A673 (cell line): ENCODE data around the gene ZNF132. TPM values are rescaled to one million over a fixed set of nuclear protein-coding genes. Genes with fewer than 3 reads are reported as not detected.

Experiments
- BruUV-seq: library from RNA; stranded (reverse); fragments of 400-500 nt; replicated peaks from 2 replicates; lab custom pipeline; 2021; lab: Mats Ljungman, UMichigan
- CTCF ChIA-PET: fragments of 300-600 bp; sonication (Branson Sonifier 250); formaldehyde crosslinking; loops from one replicate; lab custom pipeline; 2022; ENCODE audit warnings: antibody characterized with exemption; lab: Charles Lee
- POLR2A ChIA-PET: fragments of 300-600 bp; sonication (Branson Sonifier 250); formaldehyde crosslinking; loops from one replicate; lab custom pipeline; 2022; ENCODE audit warnings: antibody characterized with exemption; ENCODE audit not compliant: low non-redundant PET; lab: Charles Lee
- DNase-seq: peaks from one replicate; pipeline ENCODE4 v3.0.0-alpha.2; 2015; ENCODE audit warnings: low spot score
- H3K27ac ChIP-seq: fragments of 200-600 bp; sonication (generic); 2 replicates; pipeline ENCODE4 v1.5.1; 2016; ENCODE audit warnings: mixed run types, low read depth, mild to moderate bottlenecking, mixed read lengths, antibody characterized with exemption, low read length; ENCODE audit not compliant: poor library complexity, severe bottlenecking
- H3K27me3 ChIP-seq: fragments of 200-600 bp; sonication (generic); replicated peaks from 2 replicates; pipeline ENCODE4 v1.6.1; 2017; ENCODE audit warnings: mixed run types, low read depth, mild to moderate bottlenecking, mixed read lengths, antibody characterized with exemption, low read length; ENCODE audit not compliant: insufficient read depth, poor library complexity
- H3K36me3 ChIP-seq: fragments of 200-600 bp; sonication (generic); 2 replicates; pipeline ENCODE4 v1.6.1; 2016; ENCODE audit warnings: mixed run types, mild to moderate bottlenecking, mixed read lengths, antibody characterized with exemption, low read length; ENCODE audit not compliant: insufficient read depth, poor library complexity, severe bottlenecking
- H3K4me1 ChIP-seq: fragments of 200-600 bp; sonication (generic); 2 replicates; pipeline ENCODE4 v1.6.1; 2017; ENCODE audit warnings: mixed run types, mild to moderate bottlenecking, mixed read lengths, antibody characterized with exemption, low read length; ENCODE audit not compliant: insufficient read depth, poor library complexity, severe bottlenecking
- H3K4me3 ChIP-seq: fragments of 200-600 bp; sonication (generic); 2 replicates; pipeline ENCODE4 v1.5.1; 2016; ENCODE audit warnings: low read depth, mixed run types, mild to moderate bottlenecking, mixed read lengths, low read length; ENCODE audit not compliant: poor library complexity, severe bottlenecking
- H3K9me3 ChIP-seq: fragments of 200-600 bp; sonication (generic); 2 replicates; pipeline ENCODE4 v1.6.1; 2016; ENCODE audit warnings: mixed run types, low read depth, mild to moderate bottlenecking, mixed read lengths, antibody characterized with exemption, low read length; ENCODE audit not compliant: poor library complexity, severe bottlenecking
- CTCF ChIP-seq: fragments of 300-800, 200-600 bp; sonication (generic); conservative IDR thresholded peaks from 2 replicates; pipeline ENCODE4 v1.5.1; 2017; ENCODE audit warnings: low read depth, mild to moderate bottlenecking, antibody characterized with exemption, low read length, moderate library complexity, mixed read lengths
- EZH2 ChIP-seq: fragments of 200-600 bp; sonication (generic); IDR thresholded peaks from 2 replicates; pipeline ENCODE4 v1.6.1; 2017; ENCODE audit warnings: borderline replicate concordance, low read depth, mild to moderate bottlenecking, mixed read lengths, antibody characterized with exemption, low read length; ENCODE audit not compliant: poor library complexity, severe bottlenecking
- intact Hi-C: fragments of 100-400 bp; cut with micrococcal nuclease; formaldehyde crosslinking; loops from one replicate; pipeline ENCODE4 v1.10.0; 2022; ENCODE audit not compliant: unreplicated experiment
- total RNA-seq: library from RNA; stranded (reverse); gene quantifications from 2 replicates; pipeline ENCODE4 v1.2.3, GENCODE V29; 2021

The ZNF132 gene
- total RNA-seq, 1 experiment from 2014 or later, result 9.1 TPM

- TF ChIP-seq CTCF (no peak), EZH2 (no peak)
- no peak for DNase-seq
- ChIA-PET POLR2A (no interaction called here), CTCF (no interaction called here)
- Histone ChIP-seq H3K27me3 (no peaks in the 10 kb centered on the region), H3K4me1 (peaks cover 6% of the 10 kb centered on the region), H3K4me3 (no peak overlapping the region), H3K36me3 (no peaks in the 10 kb centered on the region), H3K27ac (no peak overlapping the region), H3K9me3 (no peaks in the 10 kb centered on the region)
- no TSS peak for BruUV-seq
- intact Hi-C loops, result no loop called here
These were observed 40.0 kb upstream of the ZNF132 start for GRCh38 chr19:58479736-58480480.

DNA sequence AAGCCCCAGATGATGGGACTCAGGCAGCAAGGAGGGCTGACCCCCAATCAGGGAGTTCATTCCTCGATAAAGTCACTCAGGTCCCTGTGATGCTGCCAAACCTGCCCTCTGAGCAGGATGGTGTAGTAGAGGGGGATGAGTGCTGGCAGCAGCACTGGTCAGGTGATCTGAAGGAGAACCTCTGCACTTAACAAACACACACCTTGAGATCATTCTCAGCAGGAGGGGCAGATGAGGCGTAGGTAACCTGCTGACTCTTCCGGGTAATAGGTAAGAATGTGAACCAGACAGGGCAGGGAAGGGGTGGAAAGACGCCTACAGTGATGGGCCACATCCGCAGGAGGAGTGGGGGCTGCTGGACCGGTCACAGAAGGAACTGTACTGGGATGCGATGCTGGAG is 39.4 kb upstream of the ZNF132 start:
- TF ChIP-seq CTCF, result no peak
- no peak for TF ChIP-seq EZH2
- DNase-seq, result no peak
- H3K27me3 ChIP-seq, result no peaks in the 10 kb centered on the region
- H3K4me3 ChIP-seq, result no peak overlapping the region
- intact Hi-C loops, result no loop called here
- POLR2A ChIA-PET, result no interaction called here
- no peaks in the 10 kb centered on the region for H3K36me3 ChIP-seq
- H3K9me3 ChIP-seq, result no peaks in the 10 kb centered on the region
- peaks cover 6% of the 10 kb centered on the region for H3K4me1 ChIP-seq
- CTCF ChIA-PET, result no interaction called here
- H3K27ac ChIP-seq, result no peak overlapping the region
- no TSS peak for BruUV-seq

- intact Hi-C loops, result no loop called here
- H3K9me3 ChIP-seq, result no peaks in the 10 kb centered on the region
- TF ChIP-seq EZH2 (no peak), CTCF (no peak)
- H3K4me3 ChIP-seq, result no peak overlapping the region
- POLR2A ChIA-PET, result interaction anchor here (0.6 kb wide), 1 partner anchor 12 kb away, joined by 3 read pairs; no protein-coding TSS in a partner anchor
- CTCF ChIA-PET, result no interaction called here
- DNase-seq, result no peak
- BruUV-seq, result no TSS peak
- H3K27ac ChIP-seq, result no peak overlapping the region
- H3K4me1 ChIP-seq, result peaks cover 6% of the 10 kb centered on the region
- no peaks in the 10 kb centered on the region for H3K36me3 ChIP-seq
- H3K27me3 ChIP-seq, result no peaks in the 10 kb centered on the region
These were observed 37.9 kb upstream of the ZNF132 start for GRCh38 chr19:58477871-58478270.
